NCI-H1417 (cell line): ENCODE results near the gene GNAT2.
"Not testable (repeated sequence)": the region's sequence is repeated elsewhere in the genome, so short reads cannot be mapped to it uniquely, and the experiment has no call there.

Experiments used
- DNase-seq, 3 experiments: peaks; one replicate each; lab custom pipeline; 2025; lab: John Stamatoyannopoulos, UW

Gene GNAT2

DNA sequence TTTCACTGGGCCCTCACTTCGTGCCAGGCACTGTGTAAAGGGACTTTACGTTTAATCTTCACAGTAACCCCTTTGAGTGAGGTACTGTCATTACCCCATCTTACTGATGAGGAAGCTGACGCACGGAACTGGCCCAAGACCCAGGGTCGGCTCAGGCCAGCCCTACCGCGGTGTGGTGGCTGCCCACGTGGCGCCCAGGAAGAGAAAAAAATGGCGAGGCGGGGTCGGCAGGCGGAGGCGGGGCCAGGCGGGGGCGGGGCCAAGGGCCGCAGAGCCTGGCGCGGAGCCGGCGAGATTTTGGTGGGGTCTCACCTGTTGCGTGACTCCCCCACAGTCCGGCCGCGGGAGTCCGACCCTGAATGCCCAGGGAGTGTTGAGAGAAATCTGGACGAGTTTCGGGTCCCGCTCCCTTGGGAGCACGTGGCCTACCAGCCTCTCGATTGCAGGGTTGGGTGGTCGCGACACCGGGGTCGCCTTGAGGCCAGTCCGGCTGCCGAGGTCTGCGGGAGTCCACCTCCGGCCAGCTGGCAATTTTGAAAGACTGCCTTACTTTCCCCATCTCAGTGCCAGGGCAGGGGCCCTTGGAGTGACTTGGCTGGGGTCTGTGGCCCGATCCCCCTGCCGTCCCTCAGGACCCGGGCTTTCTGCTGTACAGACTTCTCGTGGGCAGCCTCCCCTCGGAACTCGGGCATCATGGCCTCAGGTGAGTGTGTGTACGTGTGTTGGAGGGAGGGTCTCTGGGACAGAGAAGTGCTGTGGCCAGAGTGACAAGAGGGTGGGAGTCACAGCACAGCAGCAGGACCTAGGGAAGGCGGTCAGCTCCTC is at the start of gene GNAT2, which contains the start of gene AMPD2:
GNAT2 (minus strand) TSS at position 41 of the 825 bp plus-strand sequence. CDS start 6,746 bp downstream, outside the sequence.
AMPD2 (plus strand) TSS at position 262 of the 825 bp plus-strand sequence. CDS start 1,339 bp downstream, outside the sequence.
- DNase-seq: peak; percentile 58 to 73 (median 71)

DNA sequence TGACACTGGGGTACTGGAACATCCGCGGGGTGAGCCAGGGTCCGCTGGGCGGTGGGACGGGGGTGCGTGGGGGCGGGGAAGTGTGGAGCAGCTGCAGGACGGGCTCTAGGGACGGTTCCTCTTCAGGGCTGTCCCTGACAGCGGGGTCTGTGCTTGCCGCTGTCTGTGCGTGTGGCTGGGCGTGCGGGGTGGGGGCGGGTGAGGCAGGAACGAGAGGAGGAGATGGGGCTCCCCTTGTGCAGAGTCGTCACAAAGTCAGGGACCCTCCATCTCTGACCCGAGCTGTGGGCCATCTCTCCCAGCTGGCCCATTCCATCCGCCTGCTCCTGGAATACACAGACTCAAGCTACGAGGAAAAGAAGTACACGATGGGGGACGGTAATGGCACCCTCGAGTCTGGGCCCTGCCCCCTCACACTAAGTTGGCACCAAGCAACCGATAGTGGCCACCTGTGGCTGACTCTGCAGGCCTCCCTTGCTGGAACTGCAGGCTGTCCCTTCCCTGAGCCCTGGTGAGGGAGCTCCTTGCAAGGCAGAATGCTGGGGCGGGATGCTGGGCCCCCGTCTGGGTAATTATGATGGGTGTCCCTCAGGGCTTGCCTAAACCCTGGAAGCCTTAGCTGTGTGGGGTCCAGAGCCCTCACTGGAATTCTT is 48.8 kb upstream of the GNAT2 start:
- no peak for DNase-seq

DNA sequence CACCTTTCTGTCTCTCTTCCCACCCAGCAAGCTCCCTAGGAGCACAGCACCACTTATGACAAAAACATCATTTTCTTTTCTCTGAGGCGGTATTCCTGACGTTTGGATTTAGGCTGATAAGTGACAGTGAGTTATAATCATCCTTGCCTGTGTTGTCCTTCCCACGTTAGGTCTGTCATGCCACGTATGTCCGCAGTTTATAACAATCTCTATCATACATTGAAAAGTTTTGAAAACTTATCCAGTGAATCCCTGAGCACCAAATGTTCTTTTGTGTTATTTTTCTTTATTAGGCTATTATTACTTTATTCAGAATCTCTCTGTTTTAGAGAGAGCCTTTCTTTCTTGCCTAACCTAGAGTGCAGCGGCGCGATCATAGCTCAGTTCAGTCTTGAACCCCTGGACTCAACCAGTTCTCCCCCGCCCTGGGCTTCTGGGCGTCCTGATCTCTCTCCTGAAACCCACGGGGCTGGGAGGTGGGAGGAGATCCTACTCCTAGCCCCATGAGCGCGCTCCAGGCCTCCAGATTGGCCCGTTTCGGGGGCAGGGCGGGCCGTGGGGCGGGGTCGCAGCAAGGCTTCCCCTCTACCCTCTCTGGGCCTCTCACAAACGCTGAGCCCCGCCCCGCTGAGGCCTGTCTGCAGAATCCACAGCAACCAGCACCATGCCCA is 48.2 kb upstream of the GNAT2 start, which contains the start of gene GSTM2:
GSTM2 (plus strand) TSS at position 606 of the 671 bp plus-strand sequence; CDS start at position 665, 59 bp downstream.
- DNase-seq: no peak

DNA sequence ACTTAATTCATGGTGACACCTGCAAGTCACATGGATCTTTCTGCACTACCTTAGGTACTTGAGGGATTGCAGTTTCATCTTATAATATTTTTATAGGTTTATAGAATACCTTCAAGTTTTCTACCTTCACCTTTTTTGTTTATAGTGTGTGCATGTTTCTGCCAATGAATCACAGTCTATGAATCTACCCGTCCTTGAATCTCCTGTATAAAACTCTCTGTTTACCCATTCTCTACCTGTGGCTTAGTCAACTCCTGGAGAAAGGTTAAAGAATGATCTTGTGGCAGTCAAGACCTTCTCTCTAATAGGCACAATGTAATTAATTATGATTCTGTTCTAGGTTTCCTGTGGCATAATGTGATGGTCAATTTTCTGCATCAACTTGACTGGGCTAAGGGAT is 45.3 kb upstream of the GNAT2 start:
- DNase-seq: no peak

DNA sequence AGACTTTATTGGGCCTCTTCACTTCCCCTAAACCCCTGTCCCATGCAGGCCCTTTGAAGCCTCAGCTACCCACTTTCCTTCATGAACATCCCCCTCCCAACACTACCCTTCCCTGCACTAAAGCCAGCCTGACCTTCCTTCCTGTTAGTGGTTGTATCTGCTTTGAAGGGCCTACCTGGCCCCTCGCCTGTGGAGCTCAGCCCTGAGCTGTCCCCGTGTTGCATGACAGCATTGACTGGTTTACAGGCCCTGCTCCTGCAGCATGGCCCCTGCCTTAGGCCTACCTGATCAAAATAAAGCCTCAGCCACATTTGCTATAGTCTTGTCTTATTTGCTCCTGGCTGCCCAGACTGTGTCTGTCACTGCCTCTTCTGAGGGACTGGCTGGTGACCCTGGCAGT is 42.0 kb upstream of the GNAT2 start:
- DNase-seq: no peak

DNA sequence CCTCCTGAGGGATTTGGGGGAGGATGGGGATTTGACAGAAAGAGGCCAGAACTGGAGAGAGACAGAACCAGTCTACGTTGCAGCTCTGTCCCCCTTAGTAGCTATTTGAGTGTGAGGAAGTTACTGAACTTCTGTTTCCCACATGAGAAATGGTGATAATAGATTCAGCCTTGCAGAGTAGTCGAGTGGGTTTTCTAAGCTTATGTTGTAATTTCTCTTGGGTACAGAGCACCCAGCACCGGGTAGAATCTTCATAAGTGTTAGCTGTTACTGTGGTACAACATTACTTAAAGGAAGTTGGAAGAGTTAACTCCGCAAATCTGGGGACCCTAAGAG is 41.2 kb upstream of the GNAT2 start:
- not testable (repeated sequence) for DNase-seq

GRCh38 chr1:109659997-109660690 is 40.7 kb upstream of the GNAT2 start:
- peak in 1 of 3 experiments; percentile 95 for DNase-seq

- no peak for DNase-seq
These were observed 39.7 kb upstream of the GNAT2 start for GRCh38 chr1:109659145-109659544.

DNA sequence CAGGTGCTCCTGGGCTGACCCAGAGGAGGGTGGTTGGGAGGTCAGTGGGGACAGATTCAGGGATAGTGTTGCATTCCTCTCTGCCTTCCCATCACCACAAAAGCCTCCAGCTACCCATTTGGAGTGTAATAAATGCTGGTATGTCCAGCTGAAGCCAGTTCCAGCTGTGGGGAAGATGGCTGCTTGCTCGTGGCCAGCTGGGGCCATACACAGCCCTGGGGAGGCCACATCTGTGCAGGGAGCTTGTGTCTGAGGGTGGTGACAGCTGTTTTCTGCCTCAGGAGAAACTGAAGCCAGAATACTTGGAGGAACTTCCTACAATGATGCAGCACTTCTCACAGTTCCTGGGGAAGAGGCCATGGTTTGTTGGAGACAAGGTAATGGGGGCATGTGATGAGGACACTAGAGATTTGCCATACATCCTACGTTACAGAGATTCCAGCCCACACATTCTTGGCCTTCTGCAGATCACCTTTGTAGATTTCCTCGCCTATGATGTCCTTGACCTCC is 39.2 kb upstream of the GNAT2 start:
- DNase-seq: no peak

- DNase-seq: no peak
These were observed 38.6 kb upstream of the GNAT2 start for GRCh38 chr1:109657970-109658369.

GRCh38 chr1:109657395-109657794 is 38.0 kb upstream of the GNAT2 start:
- no peak for DNase-seq

- peak; percentile 58 to 79 (median 76) for DNase-seq
These were observed 36.5 kb upstream of the GNAT2 start, which contains the start of gene GSTM4 for GRCh38 chr1:109655615-109656519. Gene GSTM4, plus strand, starts transcription at chr1:109656099. Its CDS starts 291 bp downstream, at chr1:109656390.

DNA sequence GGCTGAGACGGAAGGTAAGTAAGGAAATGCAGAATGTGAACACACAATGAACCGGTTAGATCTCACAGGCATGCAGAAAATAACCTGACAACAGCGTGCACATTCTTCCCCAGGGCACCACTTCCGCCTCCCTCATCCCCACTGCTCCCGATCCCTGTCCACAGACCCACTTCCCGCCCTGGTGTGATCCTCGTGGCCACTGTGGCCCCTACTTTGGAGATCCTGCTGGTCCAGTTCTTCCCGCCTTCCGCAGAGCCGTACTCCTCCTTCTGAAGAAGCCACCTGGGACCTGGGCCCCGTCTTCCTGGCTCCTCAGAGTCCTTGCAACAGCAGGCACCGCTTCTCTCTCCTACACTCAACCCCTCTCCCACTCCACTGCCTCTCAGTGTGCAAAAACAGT is 35.1 kb upstream of the GNAT2 start:
- no peak for DNase-seq

DNA sequence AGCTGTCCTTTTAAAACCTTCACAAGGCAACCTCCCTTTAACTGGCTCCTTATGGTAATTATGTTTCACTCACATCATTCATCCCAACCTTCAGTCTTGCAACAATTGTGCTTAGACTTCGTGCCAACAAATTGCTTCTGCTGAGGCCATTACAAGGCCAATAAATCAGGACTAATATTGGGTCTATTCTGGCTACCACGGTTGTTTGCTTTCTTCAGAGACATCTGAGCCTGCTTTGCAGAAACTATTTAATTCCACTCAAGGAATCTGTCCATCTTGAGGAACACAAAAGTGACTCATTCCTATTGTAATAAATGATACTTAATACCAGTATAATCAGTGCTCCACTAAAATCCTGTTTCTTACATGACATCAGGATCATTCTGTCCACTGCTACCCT is 33.9 kb upstream of the GNAT2 start:
- DNase-seq: no peak

DNA sequence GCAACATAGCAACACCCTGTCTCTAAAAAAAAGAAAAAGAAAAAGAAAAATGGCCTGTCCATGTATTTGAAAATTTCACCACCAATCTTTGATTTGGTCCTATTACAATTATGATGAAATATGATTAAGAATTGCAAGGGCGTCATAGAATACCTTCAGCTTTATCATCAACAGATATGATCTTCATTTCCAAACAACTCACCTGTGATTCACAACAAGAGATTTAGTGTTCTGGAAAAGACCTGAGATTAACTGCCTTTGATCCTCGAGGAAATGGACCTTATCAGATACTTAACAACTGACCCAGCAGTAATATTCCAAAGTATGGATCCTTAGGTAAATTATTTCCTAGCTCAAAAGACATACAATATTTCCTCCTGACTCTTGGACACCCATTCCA is 33.0 kb upstream of the GNAT2 start:
- DNase-seq: no peak

DNA sequence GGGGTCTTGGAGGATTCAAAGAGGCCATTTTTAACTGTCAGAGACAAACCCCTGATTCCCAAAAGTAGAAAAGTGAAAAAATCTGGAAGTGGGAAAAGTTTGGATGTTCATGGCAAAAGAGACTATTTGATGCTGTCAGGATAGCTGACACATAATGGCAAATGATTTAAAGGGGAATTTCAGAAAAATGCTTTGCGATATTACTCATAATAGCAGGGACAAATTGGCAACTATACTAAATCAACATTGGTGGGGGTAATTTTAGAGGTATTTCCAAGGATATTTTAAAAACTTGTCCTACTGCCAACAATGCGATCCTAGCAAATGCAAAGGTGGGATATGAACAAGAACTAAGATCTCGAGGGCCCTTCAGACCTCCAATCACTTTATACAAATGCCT is 31.2 kb upstream of the GNAT2 start:
- DNase-seq: no peak

- DNase-seq: peak in 1 of 3 experiments; percentile 58
These were observed 30.1 kb upstream of the GNAT2 start for GRCh38 chr1:109649491-109649914.

DNA sequence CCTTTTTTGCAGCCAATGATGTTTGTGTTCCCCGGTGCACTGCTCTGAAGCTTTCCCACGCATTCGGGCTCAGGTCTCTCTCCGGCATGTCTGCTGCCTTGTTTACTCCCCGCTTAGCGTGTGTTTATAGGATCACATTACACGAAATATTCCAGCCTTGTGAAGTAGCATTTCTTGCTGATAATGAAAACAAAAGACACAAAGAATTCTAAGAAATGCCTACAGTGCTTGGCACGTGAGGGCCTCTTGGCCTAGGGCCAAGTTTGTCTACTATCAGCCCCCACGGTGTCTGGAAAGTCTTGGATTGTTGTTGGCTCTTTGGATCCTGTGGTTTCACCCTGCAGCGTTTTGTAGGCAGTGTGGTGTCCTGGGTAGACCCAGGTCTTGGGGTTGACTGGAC is 25.3 kb upstream of the GNAT2 start:
- DNase-seq: no peak

DNA sequence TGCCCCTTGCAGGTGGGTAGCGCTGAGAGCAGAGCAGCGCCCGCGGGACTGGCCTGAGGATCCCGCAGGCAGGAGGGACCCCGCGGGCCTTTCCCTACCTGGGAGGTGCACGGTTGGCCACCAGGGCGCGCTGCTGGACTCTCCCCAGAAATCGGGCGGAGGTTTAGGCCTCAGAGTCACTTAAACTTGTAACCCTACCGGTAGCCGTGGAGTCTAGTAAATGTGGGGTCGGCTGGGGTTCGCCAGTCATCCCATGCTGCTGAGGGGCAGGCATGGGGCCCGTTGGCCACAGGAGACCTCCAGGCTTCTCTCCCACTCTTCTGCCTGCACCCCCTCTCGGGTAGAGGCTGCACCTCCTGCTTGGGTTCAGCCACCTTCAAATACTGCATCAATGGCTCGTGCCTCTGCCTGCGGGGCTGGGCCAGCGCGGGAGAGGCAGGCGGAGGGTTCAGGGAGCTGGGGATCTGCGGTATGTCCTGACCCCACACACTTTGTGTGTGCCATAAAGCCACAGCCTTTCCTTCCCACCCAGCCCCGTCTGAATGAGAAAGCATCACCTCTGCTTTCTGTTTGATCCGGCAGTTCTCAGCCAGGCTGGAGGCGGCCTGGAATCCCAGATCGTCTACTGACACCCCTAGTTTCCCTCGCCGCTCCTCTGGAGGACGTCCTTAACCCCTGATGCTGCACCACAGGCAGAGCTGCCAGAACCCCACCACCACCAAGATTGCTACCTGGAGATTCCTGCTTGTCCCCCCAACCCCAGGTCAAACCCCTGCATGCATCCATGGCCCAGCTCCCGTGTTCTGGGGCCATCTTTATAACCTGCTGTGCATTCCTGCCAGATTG is 24.2 kb upstream of the GNAT2 start:
- peak in 2 of 3 experiments; percentile 11 to 80 for DNase-seq

DNA sequence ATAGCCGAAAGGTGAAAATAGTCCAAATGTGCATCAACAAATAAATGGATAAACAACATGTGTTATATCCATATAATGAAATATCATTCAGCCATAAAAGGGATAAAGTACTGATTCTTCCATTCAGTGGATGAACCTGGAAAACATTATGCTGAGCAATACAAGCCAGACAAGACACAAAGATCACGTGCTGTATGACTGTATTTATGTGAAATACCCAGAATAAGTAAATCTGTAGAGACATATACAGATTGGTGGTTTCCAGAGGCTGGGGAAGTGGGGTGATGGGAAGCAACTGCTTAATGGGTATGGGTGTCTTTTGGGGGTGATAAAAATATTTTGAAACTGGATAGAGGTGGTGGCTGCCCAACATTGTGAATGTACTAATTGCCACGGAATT is 23.2 kb upstream of the GNAT2 start:
- no peak for DNase-seq
